Measurements from ENCODE around the gene AFF3. TPM values are rescaled to one million over a fixed set of nuclear protein-coding genes. Genes with fewer than 3 reads are reported as not detected.

The AFF3 gene
- total RNA-seq, 1 experiment from 2014 or later: 0.22 TPM

DNA sequence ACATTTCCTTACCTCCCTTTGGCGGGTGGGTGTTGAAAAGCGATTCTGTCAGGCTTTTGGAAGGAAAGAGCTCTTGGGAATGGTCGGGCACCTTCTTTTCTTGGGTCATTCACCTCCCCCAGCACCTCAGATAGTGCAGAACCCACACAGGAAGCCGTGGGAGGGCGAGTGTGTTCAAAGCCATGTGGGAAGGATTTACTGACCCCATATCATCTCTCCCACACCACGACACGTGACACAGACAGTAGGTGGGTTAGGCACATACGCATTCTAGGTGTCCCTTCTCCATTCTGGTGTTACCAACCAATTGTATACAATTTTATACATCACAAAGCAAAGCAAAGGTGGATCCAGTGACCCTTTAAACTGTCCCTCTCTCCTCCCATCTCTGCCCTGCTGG lies 388.9 kb downstream of the AFF3 start:
- no peaks in the 10 kb centered on the region for H4K20me1 ChIP-seq (ENCODE audit: control insufficient read depth, insufficient read depth, insufficient read length)
- no peak overlapping the region for H2BK15ac ChIP-seq (ENCODE audit: low read depth, low read length)
- no peak overlapping the region for H2BK5ac ChIP-seq (ENCODE audit: insufficient read length, low read length)
- H3K9me3 ChIP-seq (ENCODE audit: control insufficient read depth, low read depth, low read length): no peaks in the 10 kb centered on the region
- no peak overlapping the region for H3K4ac ChIP-seq (ENCODE audit: low read depth, low read length)
- H3T11ph ChIP-seq (ENCODE audit: low read length): no peak overlapping the region
- no peaks in the 10 kb centered on the region for H3K79me1 ChIP-seq (ENCODE audit: insufficient read depth, low read depth, low read length, poor library complexity, severe bottlenecking)
- H3K4me2 ChIP-seq (ENCODE audit: insufficient read depth, insufficient read length, low read length): no peak overlapping the region
- H4K8ac ChIP-seq (replicated peaks; ENCODE audit: insufficient read length, low read depth, low read length): no peak overlapping the region
- H3K14ac ChIP-seq (ENCODE audit: insufficient read depth, low read length): no peak overlapping the region
- no peak overlapping the region for H3K18ac ChIP-seq (ENCODE audit: insufficient read length, low read depth, low read length)
- Mint-ChIP-seq H3K4me1 (peaks cover 4% of the 10 kb centered on the region in 2 experiments), H3K4me3 (no peak overlapping the region), H3K27me3 (ENCODE audit: low read depth) (peaks cover 7% of the 10 kb centered on the region), H3K27ac (no peak overlapping the region), H3K9me3 (no peaks in the 10 kb centered on the region), H3K36me3 (ENCODE audit: insufficient read depth in 1 of 3, low read depth in 3 of 3) (no peaks in the 10 kb centered on the region)
- H3K23me2 ChIP-seq (ENCODE audit: insufficient read length, low read depth, low read length, poor library complexity, severe bottlenecking): no peaks in the 10 kb centered on the region
- no peaks in the 10 kb centered on the region for H3K27me3 ChIP-seq (ENCODE audit: insufficient read depth, low read length)
- H2AFZ ChIP-seq (ENCODE audit: low read length): no peak overlapping the region
- H4K5ac ChIP-seq (ENCODE audit: insufficient read length, low read depth, low read length): no peak overlapping the region
- no peak for DNase-seq
- no CpG with 5 or more reads among the region's 8 CpGs for WGBS (ENCODE audit: extremely low coverage, insufficient read length, low lambda C conversion rate)
- no peaks in the 10 kb centered on the region for H3K79me2 ChIP-seq (ENCODE audit: insufficient read depth, low read length)
- no peak overlapping the region for H3K27ac ChIP-seq (ENCODE audit: insufficient read length, low read depth, low read length)
- no peak overlapping the region for H3K9ac ChIP-seq (ENCODE audit: extremely low read depth, insufficient read length, low read length)
- no peak overlapping the region for H3K56ac ChIP-seq (ENCODE audit: insufficient read length, low read depth, low read length)
- H2BK12ac ChIP-seq (ENCODE audit: insufficient read length, low read depth, low read length): no peak overlapping the region
- no peak overlapping the region for H4K91ac ChIP-seq (ENCODE audit: insufficient read length, low read depth, low read length)
- no peak overlapping the region for H2AK5ac ChIP-seq (ENCODE audit: insufficient read length, low read length)
- no peak overlapping the region for H3K23ac ChIP-seq (ENCODE audit: insufficient read length, low read depth, low read length)
- TF ChIP-seq, protein P1, sequence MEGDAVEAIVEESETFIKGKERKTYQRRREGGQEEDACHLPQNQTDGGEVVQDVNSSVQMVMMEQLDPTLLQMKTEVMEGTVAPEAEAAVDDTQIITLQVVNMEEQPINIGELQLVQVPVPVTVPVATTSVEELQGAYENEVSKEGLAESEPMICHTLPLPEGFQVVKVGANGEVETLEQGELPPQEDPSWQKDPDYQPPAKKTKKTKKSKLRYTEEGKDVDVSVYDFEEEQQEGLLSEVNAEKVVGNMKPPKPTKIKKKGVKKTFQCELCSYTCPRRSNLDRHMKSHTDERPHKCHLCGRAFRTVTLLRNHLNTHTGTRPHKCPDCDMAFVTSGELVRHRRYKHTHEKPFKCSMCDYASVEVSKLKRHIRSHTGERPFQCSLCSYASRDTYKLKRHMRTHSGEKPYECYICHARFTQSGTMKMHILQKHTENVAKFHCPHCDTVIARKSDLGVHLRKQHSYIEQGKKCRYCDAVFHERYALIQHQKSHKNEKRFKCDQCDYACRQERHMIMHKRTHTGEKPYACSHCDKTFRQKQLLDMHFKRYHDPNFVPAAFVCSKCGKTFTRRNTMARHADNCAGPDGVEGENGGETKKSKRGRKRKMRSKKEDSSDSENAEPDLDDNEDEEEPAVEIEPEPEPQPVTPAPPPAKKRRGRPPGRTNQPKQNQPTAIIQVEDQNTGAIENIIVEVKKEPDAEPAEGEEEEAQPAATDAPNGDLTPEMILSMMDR (conservative IDR thresholded peaks at IDR 0.05): no peak
- no peak overlapping the region for H2BK20ac ChIP-seq (ENCODE audit: low read depth, low read length, poor library complexity, severe bottlenecking)
- H2BK120ac ChIP-seq (ENCODE audit: low read depth, low read length, poor library complexity, severe bottlenecking): no peak overlapping the region
- no peaks in the 10 kb centered on the region for H3K4me1 ChIP-seq (ENCODE audit: insufficient read depth, low read length)
